KMS-11 (cell line): ENCODE measurements around the gene MC2R.

Experiments used
- H2AFZ ChIP-seq: fragments of 200-600 bp; sonication (generic); 2 replicates; pipeline ENCODE4 v1.6.1; 2016; ENCODE audit warnings: antibody characterized with exemption, mixed run types, low read depth
- H3K27ac ChIP-seq: fragments of 200-600 bp; sonication (generic); 2 replicates; pipeline ENCODE4 v1.6.1; 2016; ENCODE audit warnings: mild to moderate bottlenecking, mixed run types
- H3K27me3 ChIP-seq: fragments of 200-600 bp; sonication (generic); 2 replicates; pipeline ENCODE4 v1.6.1; 2017; ENCODE audit warnings: mild to moderate bottlenecking, low read depth, mixed run types, moderate library complexity; ENCODE audit not compliant: insufficient read depth
- H3K36me3 ChIP-seq: fragments of 200-600 bp; sonication (generic); 2 replicates; pipeline ENCODE4 v1.6.1; 2017; ENCODE audit warnings: mild to moderate bottlenecking, mixed run types; ENCODE audit not compliant: insufficient read depth
- H3K4me1 ChIP-seq: fragments of 200-600 bp; sonication (generic); 2 replicates; pipeline ENCODE4 v1.6.1; 2016; ENCODE audit warnings: mild to moderate bottlenecking, low read depth, mixed run types; ENCODE audit not compliant: poor library complexity, severe bottlenecking
- H3K4me2 ChIP-seq: fragments of 200-600 bp; sonication (generic); 2 replicates; pipeline ENCODE4 v1.7.0; 2016; ENCODE audit warnings: mild to moderate bottlenecking, mixed run types
- H3K4me3 ChIP-seq: fragments of 200-600 bp; sonication (generic); IDR thresholded peaks from 2 replicates; pipeline ENCODE4 v1.6.1; 2017; ENCODE audit warnings: low read depth, low read length, mixed read lengths; ENCODE audit not compliant: insufficient read depth
- H3K79me2 ChIP-seq: fragments of 200-600 bp; sonication (generic); 2 replicates; pipeline ENCODE4 v1.6.1; 2016; ENCODE audit warnings: low read depth, mixed run types; ENCODE audit not compliant: insufficient read depth
- H3K9ac ChIP-seq: fragments of 200-600 bp; sonication (generic); 2 replicates; pipeline ENCODE4 v1.6.1; 2016; ENCODE audit warnings: mild to moderate bottlenecking, mixed run types
- H4K20me1 ChIP-seq: fragments of 200-600 bp; sonication (generic); 2 replicates; pipeline ENCODE4 v1.6.1; 2016; ENCODE audit warnings: mild to moderate bottlenecking, mixed run types; ENCODE audit not compliant: insufficient read depth
- TF ChIP-seq, protein P1 (sequence below): fragments of 200-600 bp; sonication (generic); conservative IDR thresholded peaks from 2 replicates; pipeline ENCODE4 v1.6.1; 2017; ENCODE audit warnings: low read depth, mild to moderate bottlenecking, antibody characterized with exemption, low read length, moderate library complexity, mixed read lengths

MC2R gene

DNA sequence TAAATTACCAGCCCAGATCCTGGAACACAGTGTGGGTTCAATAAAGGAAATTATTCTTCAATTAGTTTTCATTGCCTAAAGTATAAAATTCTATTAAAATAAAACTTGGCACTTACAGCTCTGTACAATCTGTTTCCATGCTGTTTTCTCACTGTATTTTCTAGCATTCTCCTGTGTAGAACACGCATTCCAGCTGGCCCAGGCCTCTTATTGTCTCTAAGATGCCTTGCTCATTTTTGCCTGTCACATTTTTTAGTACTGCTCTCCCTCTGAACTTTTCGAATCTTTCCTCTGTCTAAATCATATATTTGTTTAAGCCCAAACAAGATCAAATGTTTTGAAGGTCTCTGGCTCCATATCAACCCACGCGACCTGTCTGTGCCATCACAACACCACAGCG lies 20.8 kb downstream of the MC2R start:
- TF ChIP-seq, protein P1, sequence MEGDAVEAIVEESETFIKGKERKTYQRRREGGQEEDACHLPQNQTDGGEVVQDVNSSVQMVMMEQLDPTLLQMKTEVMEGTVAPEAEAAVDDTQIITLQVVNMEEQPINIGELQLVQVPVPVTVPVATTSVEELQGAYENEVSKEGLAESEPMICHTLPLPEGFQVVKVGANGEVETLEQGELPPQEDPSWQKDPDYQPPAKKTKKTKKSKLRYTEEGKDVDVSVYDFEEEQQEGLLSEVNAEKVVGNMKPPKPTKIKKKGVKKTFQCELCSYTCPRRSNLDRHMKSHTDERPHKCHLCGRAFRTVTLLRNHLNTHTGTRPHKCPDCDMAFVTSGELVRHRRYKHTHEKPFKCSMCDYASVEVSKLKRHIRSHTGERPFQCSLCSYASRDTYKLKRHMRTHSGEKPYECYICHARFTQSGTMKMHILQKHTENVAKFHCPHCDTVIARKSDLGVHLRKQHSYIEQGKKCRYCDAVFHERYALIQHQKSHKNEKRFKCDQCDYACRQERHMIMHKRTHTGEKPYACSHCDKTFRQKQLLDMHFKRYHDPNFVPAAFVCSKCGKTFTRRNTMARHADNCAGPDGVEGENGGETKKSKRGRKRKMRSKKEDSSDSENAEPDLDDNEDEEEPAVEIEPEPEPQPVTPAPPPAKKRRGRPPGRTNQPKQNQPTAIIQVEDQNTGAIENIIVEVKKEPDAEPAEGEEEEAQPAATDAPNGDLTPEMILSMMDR = no peak
- H2AFZ ChIP-seq = no peak overlapping the region
- H4K20me1 ChIP-seq = no peaks in the 10 kb centered on the region
- no peaks in the 10 kb centered on the region for H3K36me3 ChIP-seq
- H3K4me2 ChIP-seq = no peak overlapping the region
- H3K27me3 ChIP-seq = no peaks in the 10 kb centered on the region
- H3K79me2 ChIP-seq = no peaks in the 10 kb centered on the region
- H3K27ac ChIP-seq = no peak overlapping the region
- H3K4me3 ChIP-seq = no peak overlapping the region
- H3K9ac ChIP-seq = no peak overlapping the region
- H3K4me1 ChIP-seq = no peaks in the 10 kb centered on the region

GRCh38 chr18:13893418-13893760 lies 21.9 kb downstream of the MC2R start:
- Histone ChIP-seq H3K27ac (no peak overlapping the region), H3K9ac (no peak overlapping the region), H3K4me1 (no peaks in the 10 kb centered on the region), H4K20me1 (no peaks in the 10 kb centered on the region), H2AFZ (no peak overlapping the region), H3K4me3 (no peak overlapping the region), H3K4me2 (no peak overlapping the region), H3K27me3 (no peaks in the 10 kb centered on the region), H3K79me2 (no peaks in the 10 kb centered on the region), H3K36me3 (no peaks in the 10 kb centered on the region)
- TF ChIP-seq, protein P1 = no peak

DNA sequence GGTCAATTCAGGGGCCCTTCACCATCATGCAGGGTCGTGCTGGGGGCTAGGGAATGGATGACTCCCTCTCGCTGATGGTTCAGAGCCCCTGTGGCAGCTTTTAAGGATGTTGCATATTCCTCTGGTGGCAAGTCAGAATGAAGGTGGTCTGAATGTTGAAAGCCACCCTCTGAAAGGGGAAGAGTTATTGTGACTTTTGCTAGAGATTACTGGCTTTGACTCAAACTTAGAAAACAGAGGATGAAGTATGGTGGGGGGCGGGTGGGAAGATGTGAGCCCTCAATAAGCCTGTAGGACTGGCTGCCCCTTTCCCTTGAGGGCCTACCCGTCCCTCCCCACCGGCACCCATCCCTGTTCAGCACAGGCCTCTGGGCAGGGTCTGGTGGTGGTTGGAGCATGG lies 23.2 kb downstream of the MC2R start:
- no peaks in the 10 kb centered on the region for H3K27me3 ChIP-seq

GRCh38 chr18:13890761-13891361 lies 24.5 kb downstream of the MC2R start:
- Histone ChIP-seq H3K27me3 (no peaks in the 10 kb centered on the region), H3K4me3 (no peak overlapping the region), H3K27ac (no peak overlapping the region), H3K36me3 (no peaks in the 10 kb centered on the region), H3K79me2 (no peaks in the 10 kb centered on the region), H3K4me1 (no peaks in the 10 kb centered on the region), H4K20me1 (no peaks in the 10 kb centered on the region), H3K9ac (no peak overlapping the region), H3K4me2 (no peak overlapping the region), H2AFZ (no peak overlapping the region)
- TF ChIP-seq, protein P1 = no peak

More for the DNA sequence above, 23.2 kb downstream of the MC2R start:
- H3K9ac ChIP-seq = no peak overlapping the region
- TF ChIP-seq, protein P1 = no peak
- H2AFZ ChIP-seq = no peak overlapping the region
- H3K4me1 ChIP-seq = no peaks in the 10 kb centered on the region
- no peak overlapping the region for H3K4me2 ChIP-seq
- H3K4me3 ChIP-seq = no peak overlapping the region
- H3K79me2 ChIP-seq = no peaks in the 10 kb centered on the region
- H4K20me1 ChIP-seq = no peaks in the 10 kb centered on the region
- H3K27ac ChIP-seq = no peak overlapping the region
- no peaks in the 10 kb centered on the region for H3K36me3 ChIP-seq
